Activated naive CD8-positive, alpha-beta T cell treated with anti-CD3 and anti-CD28 coated beads for 36 hours (primary cell): ENCODE results near the gene ST7L. TPM values are rescaled to one million over a fixed set of nuclear protein-coding genes. Genes with fewer than 3 reads are reported as not detected.

Source experiments
- DNase-seq: peaks from one replicate; pipeline ENCODE4 v3.0.0; 2021
- H3K27ac Mint-ChIP-seq: one replicate; pipeline ENCODE4 v1.8.0; 2022; ENCODE audit warnings: mild to moderate bottlenecking, moderate library complexity, mixed read lengths
- H3K27me3 Mint-ChIP-seq: one replicate; pipeline ENCODE4 v1.8.0; 2022; ENCODE audit warnings: mild to moderate bottlenecking, mixed read lengths
- H3K36me3 Mint-ChIP-seq: one replicate; pipeline ENCODE4 v1.8.0; 2021; ENCODE audit warnings: mild to moderate bottlenecking, mixed read lengths
- H3K4me1 Mint-ChIP-seq: one replicate; pipeline ENCODE4 v1.8.0; 2021; ENCODE audit warnings: mixed read lengths
- H3K4me3 Mint-ChIP-seq: one replicate; pipeline ENCODE4 v1.8.0; 2022; ENCODE audit warnings: mild to moderate bottlenecking, moderate library complexity, mixed read lengths
- H3K9me3 Mint-ChIP-seq: one replicate; pipeline ENCODE4 v1.8.0; 2022; ENCODE audit warnings: mixed read lengths
- total RNA-seq, 2 experiments: library from RNA; stranded (reverse); gene quantifications; one replicate each; pipeline ENCODE4 v1.2.3, GENCODE V29; 2021

ST7L gene
- total RNA-seq, 2 experiments from 2014 or later = 11.4 to 12.7 TPM

DNA sequence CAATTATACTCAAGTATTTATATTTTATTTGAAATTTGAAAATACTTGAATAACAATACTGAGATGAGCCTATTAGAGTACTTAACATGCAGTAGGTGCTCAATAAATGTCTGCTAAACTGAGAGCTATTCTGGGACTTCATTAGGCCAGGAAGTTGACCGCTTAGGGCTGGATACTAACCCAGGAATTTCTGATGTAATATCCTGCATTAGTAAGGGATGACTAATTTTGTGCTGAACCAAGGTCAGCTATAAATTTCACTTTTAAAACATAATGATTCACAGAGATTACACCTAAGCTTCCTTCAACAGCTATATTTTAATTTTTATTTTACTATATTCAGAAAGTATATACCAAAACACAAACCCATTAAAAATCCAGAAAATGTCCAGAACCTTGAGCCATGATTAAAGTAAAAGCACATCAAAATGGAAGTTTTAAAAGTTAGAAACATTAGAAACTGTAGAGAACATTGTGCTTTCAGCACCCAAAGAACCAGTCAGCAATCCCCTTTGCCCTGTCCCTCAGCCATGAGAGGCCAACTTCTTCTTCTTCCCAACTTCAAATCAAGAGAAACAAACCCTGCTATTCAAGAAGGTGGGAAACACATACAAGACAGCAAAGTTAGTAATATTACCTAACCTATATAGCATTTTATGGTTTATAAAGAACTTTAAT is 74.8 kb downstream of the ST7L start:
- H3K27ac Mint-ChIP-seq = no peak overlapping the region
- H3K4me1 Mint-ChIP-seq = peaks cover 2% of the 10 kb centered on the region
- no peaks in the 10 kb centered on the region for H3K36me3 Mint-ChIP-seq
- H3K9me3 Mint-ChIP-seq = no peaks in the 10 kb centered on the region
- H3K27me3 Mint-ChIP-seq = no peaks in the 10 kb centered on the region
- DNase-seq = no peak
- no peak overlapping the region for H3K4me3 Mint-ChIP-seq

DNA sequence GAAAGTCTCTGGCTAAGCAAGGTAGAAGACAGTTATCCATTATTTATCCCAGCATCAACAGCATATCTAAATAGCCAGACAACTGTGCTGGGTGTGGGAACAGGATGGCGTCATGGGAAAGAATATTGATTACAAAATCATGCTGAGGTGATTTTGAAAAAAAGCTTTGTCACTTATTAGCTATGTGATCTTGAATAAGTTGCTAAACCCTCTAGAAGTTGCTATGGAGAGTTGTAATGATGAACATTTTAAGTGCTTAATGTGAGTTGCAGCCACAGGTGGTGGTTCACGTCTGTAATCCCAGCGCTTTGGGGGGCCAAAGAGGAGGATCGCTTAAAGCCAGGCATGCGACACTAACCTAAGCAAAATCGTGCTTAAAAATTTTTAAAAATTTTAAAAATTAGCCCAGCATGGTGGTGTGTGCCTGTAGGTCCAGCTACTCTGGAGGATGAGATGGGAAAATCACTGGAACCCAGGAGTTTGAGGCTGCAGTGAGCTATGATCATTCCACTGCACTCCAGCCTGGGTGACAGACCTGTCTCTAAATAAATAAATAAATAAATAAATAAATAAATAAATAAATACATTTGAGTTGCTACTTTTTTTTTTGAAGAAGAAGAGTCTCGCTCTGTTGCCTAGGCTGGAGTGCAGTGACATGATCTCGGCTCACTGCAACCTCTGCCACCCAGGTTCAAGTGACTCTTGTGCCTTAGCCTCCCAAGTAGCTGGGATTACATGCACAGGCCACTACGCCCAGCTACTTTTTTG is 76.6 kb downstream of the ST7L start:
- Mint-ChIP-seq H3K4me3 (no peak overlapping the region), H3K36me3 (no peaks in the 10 kb centered on the region), H3K9me3 (no peaks in the 10 kb centered on the region), H3K27ac (no peak overlapping the region), H3K27me3 (no peaks in the 10 kb centered on the region), H3K4me1 (peaks cover 2% of the 10 kb centered on the region)
- DNase-seq = no peak

DNA sequence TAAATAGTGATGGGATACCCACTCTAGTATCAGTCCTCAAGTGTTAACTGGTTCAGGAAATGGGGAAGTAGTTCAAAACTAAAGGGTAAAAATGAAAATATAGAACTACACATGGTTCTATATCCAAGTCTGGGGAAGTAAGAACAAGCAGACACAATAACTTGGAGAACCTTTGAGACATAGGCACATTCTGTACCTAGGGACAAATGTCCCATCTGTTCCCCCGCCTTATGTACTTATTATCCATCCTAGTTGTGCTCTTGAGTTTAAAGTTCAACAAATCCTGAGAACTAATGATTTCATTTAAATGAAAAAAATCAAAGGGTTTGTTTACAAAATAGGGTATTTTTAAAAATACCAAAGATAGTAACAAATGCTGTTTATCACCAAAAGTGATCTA is 77.6 kb downstream of the ST7L start:
- Mint-ChIP-seq H3K4me1 (peaks cover 2% of the 10 kb centered on the region), H3K27me3 (no peaks in the 10 kb centered on the region), H3K4me3 (no peak overlapping the region), H3K27ac (no peak overlapping the region), H3K36me3 (no peaks in the 10 kb centered on the region), H3K9me3 (no peaks in the 10 kb centered on the region)
- no peak for DNase-seq

DNA sequence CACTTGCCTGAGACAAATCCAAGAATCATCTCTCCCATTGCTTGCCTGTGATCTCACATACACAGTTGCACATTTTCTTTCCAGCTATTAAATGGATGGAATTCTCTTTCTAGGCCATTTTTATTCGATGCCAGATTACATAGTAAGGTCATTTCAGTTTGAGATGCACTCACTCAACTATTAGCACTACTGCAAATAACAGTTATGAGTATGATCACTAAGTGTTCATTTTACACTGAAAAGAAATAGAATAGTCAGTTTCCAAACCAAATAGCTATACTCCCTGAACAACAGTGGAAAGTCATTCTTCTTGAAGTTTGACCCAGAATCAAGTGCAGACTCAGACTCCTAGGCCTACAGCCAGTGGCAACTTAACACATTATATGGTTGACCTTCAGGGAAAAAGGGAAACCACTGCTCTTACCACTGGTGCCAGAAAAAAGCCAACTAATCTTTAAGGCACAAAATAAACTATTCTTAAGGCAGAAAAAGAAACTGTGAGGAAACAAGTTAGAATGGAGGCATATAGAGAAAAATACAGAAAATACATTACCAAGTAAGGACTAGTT is 78.6 kb downstream of the ST7L start:
- no peaks in the 10 kb centered on the region for H3K36me3 Mint-ChIP-seq
- no peaks in the 10 kb centered on the region for H3K27me3 Mint-ChIP-seq
- no peaks in the 10 kb centered on the region for H3K9me3 Mint-ChIP-seq
- no peak overlapping the region for H3K27ac Mint-ChIP-seq
- no peak overlapping the region for H3K4me3 Mint-ChIP-seq
- H3K4me1 Mint-ChIP-seq = peaks cover 2% of the 10 kb centered on the region
- no peak for DNase-seq

DNA sequence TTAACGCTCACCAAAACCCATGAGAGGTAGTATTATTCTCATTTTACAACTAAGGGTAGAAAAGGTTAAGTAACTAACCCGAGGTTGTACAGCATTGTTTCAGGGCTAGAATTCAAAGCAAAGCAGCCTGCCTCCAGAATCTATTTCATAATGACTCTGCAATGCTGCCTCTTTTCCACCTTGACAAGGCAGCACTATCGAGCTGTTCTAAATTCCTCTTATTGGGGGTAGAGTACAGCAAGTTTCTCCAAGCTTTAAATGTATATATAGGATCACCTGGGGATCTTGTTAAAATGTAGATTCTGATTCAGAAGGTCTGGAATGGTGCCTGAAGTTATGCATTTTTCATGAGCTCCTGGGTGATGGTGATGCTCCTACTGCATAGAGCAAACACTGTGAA is 80.1 kb downstream of the ST7L start:
- Mint-ChIP-seq H3K9me3 (no peaks in the 10 kb centered on the region), H3K27ac (no peak overlapping the region), H3K4me3 (no peak overlapping the region), H3K36me3 (no peaks in the 10 kb centered on the region), H3K27me3 (no peaks in the 10 kb centered on the region), H3K4me1 (no peaks in the 10 kb centered on the region)
- no peak for DNase-seq

DNA sequence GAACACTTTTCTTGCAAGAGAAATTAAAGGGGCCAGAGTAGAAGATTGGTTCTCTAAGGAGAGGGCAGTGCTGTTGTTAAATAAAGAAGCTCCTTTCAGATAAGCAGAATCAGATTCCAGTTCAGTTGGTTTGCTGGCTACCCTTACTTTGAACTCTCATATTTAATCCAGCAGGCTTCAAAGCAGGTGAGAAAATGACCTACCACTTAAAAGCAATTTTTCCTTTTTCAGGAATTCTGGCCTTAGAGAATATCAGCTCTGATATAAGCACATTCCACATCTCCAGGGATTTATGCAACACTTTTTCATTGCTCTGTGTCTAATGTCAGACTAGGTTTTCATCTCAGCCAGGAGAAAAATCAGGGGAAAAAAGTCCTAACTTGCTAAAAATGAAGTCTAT is 81.5 kb downstream of the ST7L start:
- DNase-seq = no peak
- no peaks in the 10 kb centered on the region for H3K27me3 Mint-ChIP-seq
- no peak overlapping the region for H3K27ac Mint-ChIP-seq
- H3K36me3 Mint-ChIP-seq = no peaks in the 10 kb centered on the region
- H3K4me3 Mint-ChIP-seq = no peak overlapping the region
- no peaks in the 10 kb centered on the region for H3K4me1 Mint-ChIP-seq
- H3K9me3 Mint-ChIP-seq = no peaks in the 10 kb centered on the region

DNA sequence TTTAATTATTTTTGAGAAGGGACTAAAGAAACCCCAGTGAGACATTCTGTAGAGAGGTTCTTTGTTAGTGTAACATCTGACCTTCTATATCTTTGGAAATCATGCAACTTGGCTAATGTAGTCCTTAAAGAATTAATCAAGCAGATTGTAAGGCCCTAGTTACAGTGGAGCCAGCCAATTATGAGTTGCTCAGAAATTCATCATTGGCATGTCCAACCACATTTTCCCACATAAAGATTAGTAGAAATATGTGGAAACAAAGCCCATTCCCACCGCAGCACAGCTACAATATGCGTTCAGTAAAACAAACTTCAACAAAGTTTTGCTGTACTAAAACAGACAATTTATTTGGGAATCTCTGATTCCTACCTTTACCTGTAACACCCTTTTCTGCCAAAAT is 82.4 kb downstream of the ST7L start:
- Mint-ChIP-seq H3K27ac (no peak overlapping the region), H3K9me3 (no peaks in the 10 kb centered on the region), H3K36me3 (no peaks in the 10 kb centered on the region), H3K4me1 (no peaks in the 10 kb centered on the region), H3K4me3 (no peak overlapping the region), H3K27me3 (no peaks in the 10 kb centered on the region)
- DNase-seq = no peak

DNA sequence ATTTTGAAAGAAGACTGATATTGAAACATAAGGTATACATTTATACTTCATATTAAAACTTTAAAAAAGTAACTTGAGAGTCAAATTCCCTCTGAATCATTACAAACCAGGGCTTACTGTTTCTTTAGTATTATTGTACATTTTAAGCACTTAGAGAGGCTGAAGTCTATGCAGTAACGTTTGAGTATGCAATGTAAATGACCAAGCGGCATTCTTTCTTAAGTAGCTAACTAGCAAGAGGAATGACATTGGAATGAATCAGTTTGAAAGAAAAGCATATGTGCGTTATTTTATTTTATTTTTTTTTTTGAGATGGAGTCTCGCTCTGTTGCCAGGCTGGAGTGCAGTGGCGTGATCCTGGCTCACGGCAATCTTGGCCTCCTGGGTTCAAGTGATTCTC is 85.9 kb downstream of the ST7L start:
- no peak for DNase-seq

DNA sequence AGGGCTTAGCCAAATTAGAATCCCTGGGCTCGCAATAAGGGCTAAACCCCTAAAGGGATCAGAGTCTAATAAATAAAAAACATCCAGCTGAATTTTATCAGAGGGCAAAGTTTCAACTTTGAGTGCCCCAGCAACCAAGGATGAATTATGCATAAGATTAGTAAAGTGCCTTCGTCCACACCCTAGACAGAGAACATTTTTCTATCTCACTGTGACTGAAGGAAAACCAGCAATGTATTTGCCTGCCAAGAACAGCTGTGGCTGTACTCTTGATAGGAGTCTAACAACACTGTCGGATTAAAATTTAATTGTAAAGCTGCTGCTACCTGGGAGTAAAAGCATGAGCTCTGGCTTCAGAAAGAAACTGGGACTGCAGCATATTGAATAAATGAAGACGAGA is 86.9 kb downstream of the ST7L start:
- Mint-ChIP-seq H3K4me1 (no peaks in the 10 kb centered on the region), H3K27me3 (no peaks in the 10 kb centered on the region), H3K9me3 (no peaks in the 10 kb centered on the region), H3K36me3 (no peaks in the 10 kb centered on the region), H3K27ac (no peak overlapping the region), H3K4me3 (no peak overlapping the region)
- no peak for DNase-seq

More for the DNA sequence above, 85.9 kb downstream of the ST7L start:
- no peaks in the 10 kb centered on the region for H3K27me3 Mint-ChIP-seq
- H3K27ac Mint-ChIP-seq = no peak overlapping the region
- no peak overlapping the region for H3K4me3 Mint-ChIP-seq
- no peaks in the 10 kb centered on the region for H3K36me3 Mint-ChIP-seq
- no peaks in the 10 kb centered on the region for H3K9me3 Mint-ChIP-seq
- no peaks in the 10 kb centered on the region for H3K4me1 Mint-ChIP-seq

DNA sequence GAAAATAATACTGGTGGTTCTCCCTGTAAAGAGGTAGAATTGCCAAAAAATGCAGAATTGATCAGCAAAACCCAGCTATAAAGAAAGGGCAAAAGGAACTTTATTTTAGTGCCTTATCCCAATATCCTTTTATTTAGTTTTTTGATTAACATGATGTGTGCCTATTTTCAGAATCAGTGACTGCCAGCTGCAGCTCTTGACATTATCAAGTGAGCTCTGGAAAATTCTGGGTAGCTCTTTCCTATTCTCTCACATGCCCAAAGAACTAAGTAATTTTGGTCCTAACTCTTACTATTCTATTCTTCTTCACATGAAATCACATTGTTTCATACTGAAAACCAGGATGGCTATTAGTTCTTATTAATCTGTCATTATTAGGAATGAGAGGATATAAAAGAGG is 88.1 kb downstream of the ST7L start:
- Mint-ChIP-seq H3K4me3 (no peak overlapping the region), H3K27ac (no peak overlapping the region)

DNA sequence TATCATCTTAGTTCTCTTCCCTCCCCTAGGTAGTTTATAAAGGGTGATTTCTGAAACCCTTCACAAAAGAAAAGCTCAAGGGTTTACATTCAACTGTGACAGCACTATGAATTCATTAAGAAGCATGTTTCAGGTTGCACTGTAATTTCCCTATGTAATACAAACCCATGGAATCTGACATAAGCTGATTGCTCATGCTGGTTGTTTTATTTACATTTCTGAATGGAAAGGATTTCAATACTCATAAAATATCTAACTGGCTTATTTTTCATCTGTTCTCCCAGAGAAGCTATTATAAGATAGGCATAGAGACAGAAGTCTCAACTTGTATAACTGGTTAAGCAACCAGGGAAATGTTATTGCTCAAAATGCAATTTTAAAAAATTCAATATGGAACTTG is 89.6 kb downstream of the ST7L start:
- Mint-ChIP-seq H3K27me3 (no peaks in the 10 kb centered on the region), H3K4me1 (no peaks in the 10 kb centered on the region), H3K4me3 (no peak overlapping the region), H3K27ac (no peak overlapping the region), H3K36me3 (no peaks in the 10 kb centered on the region), H3K9me3 (no peaks in the 10 kb centered on the region)
- no peak for DNase-seq

More for the DNA sequence above, 88.1 kb downstream of the ST7L start:
- Mint-ChIP-seq H3K9me3 (no peaks in the 10 kb centered on the region), H3K4me1 (no peaks in the 10 kb centered on the region), H3K27me3 (no peaks in the 10 kb centered on the region), H3K36me3 (no peaks in the 10 kb centered on the region)
- DNase-seq = no peak

DNA sequence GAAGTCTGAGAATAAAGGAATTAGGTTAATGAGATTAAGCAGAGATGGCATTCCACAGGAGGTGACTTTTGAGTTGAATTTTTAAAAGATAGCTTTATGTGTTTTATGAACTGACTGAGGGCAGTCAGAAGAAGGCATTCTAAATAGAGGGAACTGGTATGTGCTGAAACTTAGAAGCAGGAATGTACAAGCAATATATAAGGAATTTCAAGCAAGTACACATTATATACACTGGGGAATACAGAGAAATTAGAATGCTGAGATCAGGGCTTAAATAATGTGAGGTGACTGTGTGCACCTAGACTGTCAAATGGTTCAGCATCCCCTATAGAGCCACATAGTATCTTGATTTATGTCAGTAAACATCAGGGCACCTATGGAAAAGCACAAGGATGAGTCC is 90.9 kb downstream of the ST7L start:
- H3K36me3 Mint-ChIP-seq = no peaks in the 10 kb centered on the region
- H3K9me3 Mint-ChIP-seq = no peaks in the 10 kb centered on the region
- no peak for DNase-seq
- H3K27ac Mint-ChIP-seq = no peak overlapping the region
- no peaks in the 10 kb centered on the region for H3K27me3 Mint-ChIP-seq
- H3K4me1 Mint-ChIP-seq = no peaks in the 10 kb centered on the region
- no peak overlapping the region for H3K4me3 Mint-ChIP-seq

DNA sequence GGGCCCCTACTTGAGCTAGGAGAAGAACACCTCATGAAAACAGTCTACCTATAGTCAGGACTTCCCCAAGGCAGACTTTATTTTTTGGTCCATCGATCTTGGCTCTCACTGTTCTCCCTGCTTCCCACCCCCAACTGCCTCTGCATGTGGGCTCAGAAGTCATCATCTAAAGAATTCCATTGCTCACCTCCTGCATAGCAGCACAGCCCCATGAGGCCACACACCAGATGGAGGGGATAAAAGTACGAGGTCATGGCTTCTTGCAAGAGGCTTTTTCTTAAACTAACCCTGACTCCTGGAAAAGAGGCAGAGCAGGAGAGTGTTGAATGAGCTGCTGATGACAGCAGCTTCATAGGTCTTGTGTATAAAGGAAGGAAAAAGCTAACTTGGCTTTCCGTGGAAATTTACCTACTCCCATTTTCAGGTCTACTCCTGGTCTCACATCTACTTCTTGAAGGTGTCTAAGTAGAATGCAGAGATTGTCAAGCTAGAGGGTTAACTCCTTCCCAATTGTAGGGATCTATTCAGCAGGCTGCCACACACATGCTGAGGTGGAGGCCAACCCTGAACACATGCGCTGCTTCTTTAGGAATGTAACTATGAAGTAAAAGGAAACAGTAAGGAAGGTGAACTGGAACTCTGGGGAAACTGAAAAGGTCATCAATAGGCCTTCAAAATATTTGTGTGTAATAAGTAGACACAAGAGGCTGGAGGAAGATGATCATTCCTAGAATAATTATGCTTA is 91.5 kb downstream of the ST7L start:
- peaks cover 3% of the 10 kb centered on the region for H3K36me3 Mint-ChIP-seq
- no peaks in the 10 kb centered on the region for H3K9me3 Mint-ChIP-seq
- H3K4me1 Mint-ChIP-seq = no peaks in the 10 kb centered on the region
- H3K27me3 Mint-ChIP-seq = no peaks in the 10 kb centered on the region
- no peak for DNase-seq
- H3K27ac Mint-ChIP-seq = no peak overlapping the region
- no peak overlapping the region for H3K4me3 Mint-ChIP-seq

DNA sequence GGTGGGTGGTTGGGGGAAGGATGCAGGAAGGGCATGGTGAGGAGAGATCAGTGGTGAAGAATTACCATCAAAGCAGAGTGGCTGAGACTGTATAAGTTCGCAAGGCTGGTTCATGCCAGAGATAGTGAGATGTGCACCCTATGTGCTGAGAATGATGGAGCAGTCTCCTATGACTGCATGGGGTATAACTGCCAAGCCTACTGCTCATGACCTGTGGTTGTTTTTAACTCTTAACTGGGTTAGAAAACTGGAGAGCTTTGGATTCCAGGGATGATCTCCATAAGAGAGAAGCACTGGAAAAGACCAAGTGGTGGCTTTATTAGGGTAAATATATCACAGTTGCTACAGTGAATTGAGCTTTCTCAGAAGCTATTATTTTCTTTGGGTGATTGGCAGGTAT is 94.0 kb downstream of the ST7L start:
- H3K27ac Mint-ChIP-seq = no peak overlapping the region
- DNase-seq = no peak
- H3K4me3 Mint-ChIP-seq = no peak overlapping the region

DNA sequence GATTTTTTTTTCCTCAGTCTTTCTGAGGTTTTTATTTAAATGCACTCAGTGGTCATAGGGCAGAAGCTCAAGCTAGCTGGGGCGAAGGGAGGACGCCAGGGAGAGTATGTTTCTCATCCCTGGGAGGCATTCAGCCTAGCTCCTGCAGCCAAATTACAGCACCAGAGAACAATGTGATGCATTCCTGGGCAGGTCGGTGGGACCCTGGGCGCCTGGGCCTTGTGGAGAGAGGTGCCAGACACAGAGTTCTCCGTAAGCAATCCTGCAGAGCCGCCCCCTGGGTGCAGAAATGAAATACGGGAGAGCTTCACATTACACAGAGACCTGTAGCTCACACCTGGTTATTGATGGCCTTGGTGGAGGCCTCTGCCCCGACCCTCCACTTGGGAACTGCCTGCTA is 94.7 kb downstream of the ST7L start:
- Mint-ChIP-seq H3K36me3 (peaks cover 3% of the 10 kb centered on the region), H3K4me3 (no peak overlapping the region), H3K4me1 (no peaks in the 10 kb centered on the region), H3K9me3 (no peaks in the 10 kb centered on the region), H3K27ac (no peak overlapping the region), H3K27me3 (no peaks in the 10 kb centered on the region)
- no peak for DNase-seq

More for the DNA sequence above, 94.0 kb downstream of the ST7L start:
- no peaks in the 10 kb centered on the region for H3K27me3 Mint-ChIP-seq
- H3K36me3 Mint-ChIP-seq = peaks cover 3% of the 10 kb centered on the region
- no peaks in the 10 kb centered on the region for H3K4me1 Mint-ChIP-seq
- H3K9me3 Mint-ChIP-seq = no peaks in the 10 kb centered on the region
